Posterior cingulate gyrus (tissue), 11 donors: ENCODE results near the gene SRRM2.

Source experiments
- DNase-seq, 10 donors: peaks; one replicate each; pipeline versions ENCODE4 v3.0.0 to v3.0.0-alpha.2; 2020 to 2021; ENCODE audit warnings: mixed read lengths in 3 of 10
- intact Hi-C: fragments of 100-400 bp; cut with DNase I; formaldehyde crosslinking; loops from one replicate; pipeline ENCODE4 v1.15.1; 2023

SRRM2 gene

DNA sequence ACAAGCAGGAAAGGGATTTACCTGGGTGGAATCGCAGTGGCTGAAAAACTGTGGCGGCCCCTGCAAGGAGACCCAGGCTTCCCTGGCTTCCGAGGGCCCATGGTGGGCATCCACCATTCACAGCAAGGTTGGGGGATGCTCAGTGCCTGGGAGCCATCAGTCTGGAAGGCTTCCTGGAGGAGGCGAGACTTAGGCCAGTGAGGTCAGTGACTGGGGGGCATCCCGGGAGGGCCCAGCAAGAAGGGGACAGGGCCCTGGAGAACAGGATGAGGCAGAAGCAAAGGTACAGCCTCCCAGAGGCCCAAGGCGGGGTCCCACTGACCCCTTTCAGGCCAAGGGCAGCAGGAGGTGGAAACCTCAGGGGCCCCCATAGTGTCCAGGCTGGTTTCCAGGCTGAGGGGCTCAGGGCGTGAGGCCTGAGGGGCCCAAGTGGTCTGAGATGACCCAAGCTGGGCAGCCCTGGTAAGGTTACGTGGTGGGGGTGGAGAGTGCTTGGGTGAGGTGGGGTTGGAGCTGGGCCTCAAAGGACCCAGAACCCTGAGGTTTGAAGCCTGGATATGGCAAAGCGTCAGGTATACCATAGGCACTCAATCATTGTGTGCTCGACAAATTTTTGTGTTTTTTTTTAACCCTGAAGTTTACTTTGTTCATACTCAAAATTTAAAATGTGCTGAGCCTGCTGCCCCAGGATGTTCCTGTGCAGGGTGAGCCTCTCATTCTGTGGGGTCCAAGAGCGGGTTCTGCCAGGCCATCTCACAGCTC is 15.8 kb upstream of the SRRM2 start:
- intact Hi-C loops = no loop called here
- DNase-seq = peak in 3 of 10 donors; percentile 5 to 62 (median 14)

DNA sequence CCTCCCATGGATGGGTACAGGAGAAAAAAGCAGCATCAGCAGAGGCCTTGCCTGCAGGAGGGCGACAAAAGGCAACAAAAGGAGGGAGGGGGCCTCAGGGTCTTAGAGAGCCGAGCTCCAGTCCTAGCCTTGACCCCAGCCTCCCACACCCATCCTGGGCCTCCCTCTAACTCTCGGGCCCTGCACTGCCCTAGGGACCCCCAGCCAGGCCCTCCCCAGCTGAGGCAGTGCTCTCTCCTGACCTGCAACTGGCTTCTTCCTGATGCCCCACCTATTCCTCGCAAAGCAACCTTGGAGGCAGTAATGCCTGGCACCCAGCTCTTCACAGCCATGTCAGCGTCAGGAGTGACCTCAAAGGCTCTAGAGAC is 15.2 kb upstream of the SRRM2 start:
- intact Hi-C loops = no loop called here
- DNase-seq = peak in 3 of 10 donors; percentile 1 to 46 (median 44)

- intact Hi-C loops = no loop called here
- DNase-seq = peak in 3 of 10 donors; percentile 14 to 67 (median 56)
Measured at GRCh38 chr16:2737895-2738418, 14.5 kb upstream of the SRRM2 start.

GRCh38 chr16:2738615-2739014 is 13.8 kb upstream of the SRRM2 start:
- intact Hi-C loops = no loop called here

DNA sequence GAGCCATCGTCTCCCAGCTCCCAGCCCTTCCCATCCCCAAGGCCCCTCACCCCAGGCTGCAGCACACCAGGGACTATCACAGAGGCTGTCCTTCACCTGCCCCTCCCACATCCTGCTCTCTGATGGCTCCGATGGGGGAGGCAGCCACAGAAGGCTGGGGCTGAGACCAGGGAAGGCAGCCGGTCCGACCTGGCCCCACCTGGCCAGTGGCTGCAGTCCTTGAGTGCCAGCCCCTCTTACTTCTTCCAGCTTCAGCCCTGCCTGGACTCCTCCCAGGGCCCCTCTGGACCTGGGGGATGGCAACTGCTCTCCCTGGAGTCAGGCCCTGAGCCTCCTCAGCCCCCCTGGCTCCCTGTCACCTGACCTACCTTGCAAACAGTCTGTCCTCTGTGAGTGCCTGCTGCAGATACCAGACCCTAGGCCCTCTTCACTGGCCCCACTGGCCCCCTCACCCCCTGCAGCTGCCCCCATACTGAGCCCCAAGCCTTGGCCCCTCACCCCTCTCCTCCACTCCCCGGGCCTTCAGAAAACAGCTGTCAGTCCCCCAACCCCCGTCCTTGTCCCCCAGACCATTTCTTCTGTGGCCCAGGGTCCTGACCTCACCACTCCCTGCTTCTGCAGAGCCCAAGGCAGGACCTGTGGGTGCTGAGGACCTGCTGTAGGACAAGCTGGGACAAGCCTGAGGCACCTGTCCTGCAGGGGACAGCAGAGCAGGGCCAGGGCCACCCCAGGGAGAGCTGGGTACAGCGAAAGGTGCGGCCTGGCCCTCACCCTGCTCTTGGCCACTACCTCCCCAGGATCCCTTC is 12.6 kb upstream of the SRRM2 start:
- DNase-seq = peak in 2 of 10 donors; percentile 24 to 49
- intact Hi-C loops = no loop called here

More at GRCh38 chr16:2738615-2739014, 13.8 kb upstream of the SRRM2 start:
- DNase-seq = peak in 2 of 10 donors; percentile 25 to 39

GRCh38 chr16:2740476-2740875 is 12.0 kb upstream of the SRRM2 start:
- DNase-seq = peak in 2 of 10 donors; percentile 65 to 72
- intact Hi-C loops = no loop called here

DNA sequence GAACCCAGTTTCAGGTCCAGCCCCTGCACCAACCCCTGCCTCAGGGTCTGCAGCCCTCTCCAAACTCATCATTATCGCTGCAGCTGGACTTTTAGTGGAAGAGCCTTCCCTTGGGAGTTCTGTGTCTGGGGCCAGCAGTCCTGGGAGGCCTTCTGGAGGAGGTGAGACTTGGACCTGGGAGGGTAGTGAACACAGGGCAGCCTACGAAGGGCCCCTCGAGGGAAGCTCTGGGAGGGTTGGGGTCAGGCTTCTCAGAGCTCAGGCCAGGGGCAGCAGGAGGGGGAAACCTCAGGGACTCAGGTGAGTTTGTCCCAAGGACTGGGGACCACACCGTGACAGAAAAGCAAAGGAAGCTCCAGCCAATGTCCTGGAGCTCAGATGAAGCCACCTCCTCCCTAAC is 11.3 kb upstream of the SRRM2 start:
- peak in 2 of 10 donors; percentile 60 to 74 for DNase-seq
- intact Hi-C loops = no loop called here

- DNase-seq = peak in 2 of 10 donors; percentile 59 to 79
Measured at GRCh38 chr16:2742323-2743006, 10.0 kb upstream of the SRRM2 start.

DNA sequence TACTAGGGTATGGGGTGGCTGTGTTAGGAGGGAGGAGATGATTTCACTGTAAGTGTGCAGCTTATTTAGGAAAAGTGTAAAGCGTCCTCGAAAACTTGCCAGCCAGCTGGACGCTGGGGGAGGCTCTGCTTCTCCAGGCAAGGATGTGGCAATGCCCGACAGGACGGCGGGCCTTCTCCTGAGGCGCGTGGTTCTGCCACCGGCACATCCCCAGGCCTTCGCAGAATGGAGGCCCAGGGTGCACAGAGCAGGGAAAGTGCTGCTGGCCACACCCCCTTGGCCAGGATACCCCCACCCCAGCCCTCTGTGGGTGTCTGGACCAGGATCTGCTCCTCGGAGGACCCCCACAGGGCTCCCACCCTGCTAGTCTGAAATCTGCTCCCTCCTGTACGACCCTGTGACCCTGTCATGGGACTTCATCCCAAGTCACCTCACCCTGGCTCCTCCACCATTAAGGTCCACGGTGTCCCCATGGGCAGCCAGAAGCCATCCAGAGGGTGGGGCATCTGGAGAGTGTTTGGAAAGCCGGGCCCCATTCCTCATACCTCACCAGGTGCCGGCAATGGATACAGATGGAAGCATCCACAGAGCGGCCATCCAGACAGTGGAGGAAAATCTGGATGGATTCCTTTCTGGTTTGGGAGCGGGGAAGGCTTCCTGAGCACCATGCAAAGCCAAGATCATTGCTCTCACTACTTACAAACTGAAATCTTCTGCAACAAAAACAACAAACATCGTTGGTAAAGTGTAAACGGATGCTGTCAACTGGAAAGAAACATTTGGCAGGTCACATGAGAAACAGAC is 9.2 kb upstream of the SRRM2 start:
- peak in 5 of 10 donors; percentile 27 to 89 (median 54) for DNase-seq

More at GRCh38 chr16:2742323-2743006, 10.0 kb upstream of the SRRM2 start:
- intact Hi-C loops = no loop called here

DNA sequence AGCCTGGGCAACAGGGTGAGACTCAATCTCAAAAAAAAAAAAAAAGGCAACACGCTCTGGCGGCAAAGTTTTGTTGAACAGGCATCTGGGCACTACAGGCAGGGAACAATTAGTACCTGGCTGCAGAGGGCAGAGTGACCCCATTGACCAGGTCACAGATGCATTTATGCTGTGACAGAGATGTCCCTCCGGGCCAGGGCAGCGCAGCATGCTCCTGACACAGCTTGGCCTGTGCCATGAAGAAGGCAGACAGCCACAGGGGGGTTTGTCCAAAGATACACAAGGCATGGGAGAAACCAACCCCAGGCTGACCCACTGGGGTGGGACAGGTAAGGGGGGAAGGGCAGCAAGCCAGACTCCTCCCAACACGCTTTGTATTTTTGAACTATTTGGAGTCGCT is 7.7 kb upstream of the SRRM2 start:
- intact Hi-C loops = no loop called here
- peak in 3 of 10 donors; percentile 24 to 51 (median 46) for DNase-seq

More for the DNA sequence above, 9.2 kb upstream of the SRRM2 start:
- intact Hi-C loops = no loop called here

DNA sequence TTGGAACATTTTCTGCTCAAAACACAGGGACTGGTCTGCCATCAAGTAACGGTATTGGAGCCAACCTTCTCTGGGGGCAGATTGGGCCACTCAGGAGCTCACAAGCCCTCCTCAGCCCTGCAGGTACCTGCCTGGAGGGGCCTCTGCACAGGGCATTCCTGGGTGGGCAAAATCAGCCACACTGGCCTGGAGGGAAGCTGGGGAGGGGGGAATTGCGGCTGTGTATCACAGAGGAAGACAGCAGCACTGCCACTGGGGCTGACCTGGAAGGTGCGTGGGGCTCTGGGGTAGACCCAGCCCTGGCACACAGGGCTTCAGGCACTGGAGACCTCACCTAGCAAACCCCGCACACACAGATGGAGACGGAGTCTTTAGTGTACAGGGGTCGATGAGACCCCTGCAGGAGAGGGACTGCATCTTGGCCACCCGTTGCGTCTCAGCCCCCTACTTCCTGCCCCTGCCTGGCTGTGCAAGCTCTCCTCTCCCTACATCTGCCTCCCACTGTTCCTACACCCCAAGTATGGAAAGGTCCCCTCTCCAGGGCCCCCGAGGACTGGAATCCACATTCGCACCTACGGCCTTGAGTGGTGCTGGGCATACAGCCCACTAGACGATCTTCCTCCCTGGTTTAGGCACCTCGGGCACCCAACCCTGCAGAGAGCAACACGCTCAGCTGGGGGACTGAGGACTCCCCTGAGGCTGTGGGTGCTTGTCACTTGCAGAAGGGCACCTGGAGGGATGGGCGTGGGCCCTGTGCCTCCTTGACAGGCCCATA is 7.1 kb upstream of the SRRM2 start:
- intact Hi-C loops = no loop called here
- peak in 3 of 10 donors; percentile 52 to 66 (median 62) for DNase-seq

DNA sequence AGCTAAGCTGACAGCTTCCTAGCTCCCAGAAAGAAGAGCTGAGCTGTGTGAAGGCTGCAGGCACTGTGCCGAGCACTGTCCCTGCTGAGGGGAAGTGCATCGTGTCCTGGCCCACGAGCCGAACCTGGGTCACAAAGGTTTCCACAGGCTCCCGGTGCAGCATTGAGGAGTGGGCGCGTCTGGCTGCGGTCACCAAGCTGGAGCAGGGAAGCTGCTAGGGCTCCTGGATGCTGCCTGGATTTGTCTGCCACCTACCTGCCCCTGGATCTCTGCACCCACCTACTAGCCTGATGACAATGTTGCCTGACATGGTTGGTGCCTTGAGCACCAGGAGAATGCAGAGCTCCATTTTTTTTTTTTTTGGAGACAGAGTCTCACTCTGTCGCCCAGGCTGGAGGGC is 6.5 kb upstream of the SRRM2 start:
- DNase-seq = peak in 2 of 10 donors; percentile 36 to 60

GRCh38 chr16:2748757-2749455 is 3.5 kb upstream of the SRRM2 start:
- intact Hi-C loops = no loop called here
- peak in 3 of 10 donors; percentile 30 to 61 (median 44) for DNase-seq

More for the DNA sequence above, 6.5 kb upstream of the SRRM2 start:
- intact Hi-C loops = no loop called here

- peak in 3 of 10 donors; percentile 8 to 56 (median 27) for DNase-seq
- intact Hi-C loops = no loop called here
Measured at GRCh38 chr16:2749476-2749875, 3.0 kb upstream of the SRRM2 start.

GRCh38 chr16:2749936-2750335 is 2.5 kb upstream of the SRRM2 start:
- peak in 2 of 10 donors; percentile 59 to 64 for DNase-seq
- intact Hi-C loops = loop anchor here (5.0 kb wide), 1 partner anchor 58 kb away; no protein-coding TSS in a partner anchor

GRCh38 chr16:2751577-2752034 is 832 bp upstream of the SRRM2 start:
- intact Hi-C loops = loop anchor here (1.0 to 5.0 kb wide), 2 partner anchors 26 to 59 kb away; partner anchors contain the start of gene ELOB

GRCh38 chr16:2752850-2753732 is 653 bp downstream of the SRRM2 start:
- DNase-seq = peak in 9 of 10 donors; percentile 62 to 96 (median 73)
- intact Hi-C loops = loop anchor here (1.0 to 5.0 kb wide), 2 partner anchors 24 to 61 kb away; partner anchors contain the start of gene ELOB

More at GRCh38 chr16:2751577-2752034, 832 bp upstream of the SRRM2 start:
- peak in 2 of 10 donors; percentile 39 to 80 for DNase-seq
